ENCODE measurements around the gene TOP1.
"Not testable (repeated sequence)": the region's sequence is repeated elsewhere in the genome, so short reads cannot be mapped to it uniquely, and the experiment has no call there.

Gene TOP1

GRCh38 chr20:41111578-41111951 is 82.9 kb downstream of the TOP1 start:
- H3K4me2 ChIP-seq (ENCODE audit: low read length) = no peak overlapping the region
- H3K79me2 ChIP-seq (ENCODE audit: control insufficient read depth, low read length) = no peaks in the 10 kb centered on the region
- TF ChIP-seq EZH2phosphoT487 (IDR thresholded peaks at IDR 0.05; ENCODE audit: borderline replicate concordance, low read length) = no peak
- no peak for TF ChIP-seq CTCF (IDR thresholded peaks at IDR 0.05; ENCODE audit: low read depth, low read length, poor library complexity, severe bottlenecking)
- no peak overlapping the region for H3K27ac ChIP-seq (ENCODE audit: low read depth, low read length)
- no peaks in the 10 kb centered on the region for H3K9me2 ChIP-seq (replicated peaks; ENCODE audit: control insufficient read depth, low read length)
- no peak overlapping the region for H3K4me3 ChIP-seq (ENCODE audit: low read length)
- no peaks in the 10 kb centered on the region for H3K9me3 ChIP-seq (ENCODE audit: control insufficient read depth, insufficient read depth, low read length)
- H3K27me3 ChIP-seq (ENCODE audit: control insufficient read depth, low read length) = no peaks in the 10 kb centered on the region
- H3K4me1 ChIP-seq (ENCODE audit: control insufficient read depth, low read length) = no peaks in the 10 kb centered on the region
- H3K36me3 ChIP-seq (ENCODE audit: control insufficient read depth, low read length) = peaks cover 90% of the 10 kb centered on the region
- H3F3A ChIP-seq (ENCODE audit: control insufficient read depth, insufficient read depth) = no peaks in the 10 kb centered on the region
- H4K20me1 ChIP-seq (ENCODE audit: control insufficient read depth, insufficient read depth, low read depth, low read length) = no peaks in the 10 kb centered on the region

DNA sequence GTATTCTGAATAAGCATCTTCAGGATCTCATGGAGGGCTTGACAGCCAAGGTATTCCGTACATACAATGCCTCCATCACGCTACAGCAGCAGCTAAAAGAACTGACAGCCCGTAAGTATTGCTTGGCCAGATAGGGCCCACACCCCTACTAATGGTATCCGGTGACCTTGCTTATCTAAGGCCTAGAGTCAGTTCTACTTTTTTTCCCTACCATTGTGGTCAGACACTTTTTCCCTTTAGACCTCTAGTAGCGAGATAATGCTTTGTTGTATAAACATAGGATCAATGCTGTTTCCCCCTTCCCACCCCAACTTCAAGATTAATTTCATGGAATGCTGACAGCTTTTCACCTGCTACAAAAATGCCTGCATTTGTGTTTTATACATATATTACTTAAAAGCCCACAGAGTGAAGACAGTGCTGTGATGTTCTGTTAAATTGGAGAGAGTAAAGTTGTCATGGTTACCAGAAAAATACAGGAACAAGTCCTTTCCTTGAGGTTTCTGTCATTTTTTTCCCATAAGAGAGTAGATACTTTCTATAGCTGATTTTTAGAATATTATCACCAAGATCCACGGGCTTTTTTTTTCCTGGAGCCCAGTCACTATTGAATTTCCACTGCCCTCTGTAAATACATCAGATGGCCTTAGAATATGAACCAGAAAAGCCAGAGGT is 87.8 kb downstream of the TOP1 start:
- TF ChIP-seq CTCF (IDR thresholded peaks at IDR 0.05; ENCODE audit: low read depth, low read length, poor library complexity, severe bottlenecking) = no peak
- no peak for TF ChIP-seq EZH2phosphoT487 (IDR thresholded peaks at IDR 0.05; ENCODE audit: borderline replicate concordance, low read length)
- H3K4me1 ChIP-seq (ENCODE audit: control insufficient read depth, low read length) = no peaks in the 10 kb centered on the region
- H3K9me2 ChIP-seq (replicated peaks; ENCODE audit: control insufficient read depth, low read length) = no peaks in the 10 kb centered on the region
- H3K9me3 ChIP-seq (ENCODE audit: control insufficient read depth, insufficient read depth, low read length) = no peaks in the 10 kb centered on the region
- no peaks in the 10 kb centered on the region for H4K20me1 ChIP-seq (ENCODE audit: control insufficient read depth, insufficient read depth, low read depth, low read length)
- peaks cover 92% of the 10 kb centered on the region for H3K36me3 ChIP-seq (ENCODE audit: control insufficient read depth, low read length)
- H3K27me3 ChIP-seq (ENCODE audit: control insufficient read depth, low read length) = no peaks in the 10 kb centered on the region
- H3F3A ChIP-seq (ENCODE audit: control insufficient read depth, insufficient read depth) = no peaks in the 10 kb centered on the region; the same call in 1 of the 2 replicates
- no peak overlapping the region for H3K4me2 ChIP-seq (ENCODE audit: low read length)
- H3K4me3 ChIP-seq (ENCODE audit: low read length) = no peak overlapping the region
- no peaks in the 10 kb centered on the region for H3K79me2 ChIP-seq (ENCODE audit: control insufficient read depth, low read length)
- no peak overlapping the region for H3K27ac ChIP-seq (ENCODE audit: low read depth, low read length)

DNA sequence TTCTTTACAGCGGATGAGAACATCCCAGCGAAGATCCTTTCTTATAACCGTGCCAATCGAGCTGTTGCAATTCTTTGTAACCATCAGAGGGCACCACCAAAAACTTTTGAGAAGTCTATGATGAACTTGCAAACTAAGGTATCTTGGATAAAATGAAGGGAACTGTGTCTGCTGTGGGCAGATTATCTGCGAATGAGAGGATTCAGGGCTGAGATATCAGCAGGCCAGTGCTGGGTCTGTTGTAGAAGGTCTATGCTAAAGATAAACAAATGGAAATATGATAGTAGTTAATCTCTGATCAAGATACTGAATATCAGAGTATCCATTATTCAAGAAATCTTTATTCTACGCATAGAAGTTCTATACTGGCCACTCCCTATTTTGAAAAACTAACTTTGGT is 89.5 kb downstream of the TOP1 start:
- peaks cover 93% of the 10 kb centered on the region for H3K36me3 ChIP-seq (ENCODE audit: control insufficient read depth, low read length)
- not testable (repeated sequence) for H3K27me3 ChIP-seq (ENCODE audit: control insufficient read depth, low read length); H3K27ac ChIP-seq (ENCODE audit: low read depth, low read length); H3K4me2 ChIP-seq (ENCODE audit: low read length); H3K79me2 ChIP-seq (ENCODE audit: control insufficient read depth, low read length); H3K9me2 ChIP-seq (replicated peaks; ENCODE audit: control insufficient read depth, low read length); H3K4me3 ChIP-seq (ENCODE audit: low read length); H3K9me3 ChIP-seq (ENCODE audit: control insufficient read depth, insufficient read depth, low read length); H3K4me1 ChIP-seq (ENCODE audit: control insufficient read depth, low read length); H4K20me1 ChIP-seq (ENCODE audit: control insufficient read depth, insufficient read depth, low read depth, low read length); H3F3A ChIP-seq (ENCODE audit: control insufficient read depth, insufficient read depth)

DNA sequence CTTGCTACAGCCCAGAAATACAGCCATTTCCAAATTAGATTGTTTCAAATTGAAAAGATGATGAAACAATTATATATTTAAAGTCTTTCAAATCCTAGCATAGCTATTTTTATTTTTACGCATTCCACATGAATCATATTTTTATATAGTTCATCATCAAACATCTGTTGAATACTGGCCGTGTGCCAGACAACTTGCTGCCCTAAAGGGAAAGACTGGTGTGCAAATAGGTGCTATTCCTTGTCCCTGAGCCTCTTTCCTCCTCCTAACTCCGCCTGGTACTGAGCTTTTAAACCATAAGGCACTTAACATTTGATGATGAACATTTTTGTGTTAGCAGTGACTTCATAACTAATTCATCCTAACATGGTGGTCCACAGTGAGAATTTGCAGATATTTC is 90.0 kb downstream of the TOP1 start:
- H3K9me2 ChIP-seq (replicated peaks; ENCODE audit: control insufficient read depth, low read length) = no peaks in the 10 kb centered on the region
- TF ChIP-seq CTCF (IDR thresholded peaks at IDR 0.05; ENCODE audit: low read depth, low read length, poor library complexity, severe bottlenecking) = no peak
- no peak for TF ChIP-seq EZH2phosphoT487 (IDR thresholded peaks at IDR 0.05; ENCODE audit: borderline replicate concordance, low read length)
- peaks cover 95% of the 10 kb centered on the region for H3K36me3 ChIP-seq (ENCODE audit: control insufficient read depth, low read length)
- no peaks in the 10 kb centered on the region for H4K20me1 ChIP-seq (ENCODE audit: control insufficient read depth, insufficient read depth, low read depth, low read length)
- H3F3A ChIP-seq (ENCODE audit: control insufficient read depth, insufficient read depth) = no peaks in the 10 kb centered on the region; the same call in none of the 2 replicates
- no peaks in the 10 kb centered on the region for H3K27me3 ChIP-seq (ENCODE audit: control insufficient read depth, low read length)
- no peaks in the 10 kb centered on the region for H3K9me3 ChIP-seq (ENCODE audit: control insufficient read depth, insufficient read depth, low read length)
- H3K79me2 ChIP-seq (ENCODE audit: control insufficient read depth, low read length) = no peaks in the 10 kb centered on the region
- no peak overlapping the region for H3K4me2 ChIP-seq (ENCODE audit: low read length)
- H3K4me1 ChIP-seq (ENCODE audit: control insufficient read depth, low read length) = no peaks in the 10 kb centered on the region
- no peak overlapping the region for H3K27ac ChIP-seq (ENCODE audit: low read depth, low read length)
- H3K4me3 ChIP-seq (ENCODE audit: low read length) = no peak overlapping the region
